HG03469 (cell line): ENCODE results near the gene CXCL12.

Experiments
- ATAC-seq: cut with Tn5 transposase; IDR thresholded peaks from one replicate; pipeline ENCODE4 v1.9.1; 2021; ENCODE audit warnings: mild to moderate bottlenecking, moderate library complexity, moderate number of reproducible peaks; ENCODE audit not compliant: unreplicated experiment

The CXCL12 gene

GRCh38 chr10:44385696-44386441 is 972 bp upstream of the CXCL12 start:
- ATAC-seq = no peak

GRCh38 chr10:44384601-44385025 is 284 bp downstream of the CXCL12 start:
- no peak for ATAC-seq

- no peak for ATAC-seq
Observed at GRCh38 chr10:44383749-44384600, 922 bp downstream of the CXCL12 start.

GRCh38 chr10:44382981-44383748 is 1.7 kb downstream of the CXCL12 start:
- no peak for ATAC-seq

GRCh38 chr10:44382131-44382858 is 2.6 kb downstream of the CXCL12 start:
- ATAC-seq = no peak

- no peak for ATAC-seq
Observed at GRCh38 chr10:44380829-44381600, 3.9 kb downstream of the CXCL12 start.

GRCh38 chr10:44379907-44380306 is 5.0 kb downstream of the CXCL12 start:
- no peak for ATAC-seq

GRCh38 chr10:44378626-44379025 is 6.3 kb downstream of the CXCL12 start:
- ATAC-seq = no peak

GRCh38 chr10:44377651-44378310 is 7.1 kb downstream of the CXCL12 start:
- ATAC-seq = no peak

- ATAC-seq = no peak
Observed at GRCh38 chr10:44376472-44377099, 8.3 kb downstream of the CXCL12 start.

GRCh38 chr10:44374155-44374554 is 10.7 kb downstream of the CXCL12 start:
- ATAC-seq = no peak

- no peak for ATAC-seq
Observed at GRCh38 chr10:44373341-44373995, 11.4 kb downstream of the CXCL12 start.

- ATAC-seq = no peak
Observed at GRCh38 chr10:44372181-44372580, 12.7 kb downstream of the CXCL12 start.

- no peak for ATAC-seq
Observed at GRCh38 chr10:44370731-44371248, 14.1 kb downstream of the CXCL12 start.

- no peak for ATAC-seq
Observed at GRCh38 chr10:44369854-44370253, 15.0 kb downstream of the CXCL12 start.

- ATAC-seq = no peak
Observed at GRCh38 chr10:44369296-44369695, 15.6 kb downstream of the CXCL12 start.

GRCh38 chr10:44368637-44369036 is 16.3 kb downstream of the CXCL12 start:
- no peak for ATAC-seq
